ENCODE data around the gene SH2D3A.
A peak's percentile ranks its signal among the peaks of the same experiment; 100 is the strongest.
"Not testable (repeated sequence)": the region's sequence is repeated elsewhere in the genome, so short reads cannot be mapped to it uniquely, and the experiment has no call there.

The SH2D3A gene

DNA sequence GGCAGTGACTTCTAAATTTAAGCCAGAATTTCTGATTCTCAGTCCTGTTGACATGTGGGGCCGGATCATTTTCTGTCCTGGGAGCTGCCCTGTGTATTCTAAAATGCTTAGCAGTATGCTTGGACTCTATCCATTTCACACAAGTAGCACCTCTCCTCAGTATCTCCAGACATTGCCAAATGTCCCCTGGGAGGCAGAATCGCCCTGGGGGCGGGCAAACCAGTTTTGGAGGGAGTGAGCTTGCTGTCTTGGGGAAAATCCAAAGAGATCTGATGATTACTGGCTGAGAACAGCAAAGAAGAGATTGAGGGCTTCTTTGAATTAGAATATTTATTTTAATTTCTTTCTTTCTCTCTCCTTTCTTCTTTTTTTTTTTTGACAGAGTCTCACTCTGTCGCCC lies 21.7 kb upstream of the SH2D3A start:
- DNase-seq = no peak

DNA sequence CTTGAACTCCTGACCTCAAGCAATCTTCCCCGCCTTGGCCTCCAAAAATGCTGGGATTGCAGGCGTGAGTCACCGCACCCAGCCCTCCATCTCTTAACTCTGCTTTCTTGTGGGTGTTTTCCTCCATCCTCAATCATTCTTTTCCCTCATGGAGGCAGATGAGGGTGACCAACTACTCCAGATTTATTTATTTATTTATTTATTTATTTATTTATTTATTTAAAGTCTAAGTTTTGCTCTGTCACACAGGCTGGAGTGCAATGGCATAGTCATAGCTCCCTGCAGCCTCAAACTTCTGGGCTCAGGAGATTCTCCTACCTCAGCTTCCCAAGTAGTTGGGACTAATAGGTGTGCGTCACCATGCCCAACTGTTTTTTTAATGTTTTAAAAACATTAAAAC lies 20.2 kb upstream of the SH2D3A start:
- no peak for DNase-seq

DNA sequence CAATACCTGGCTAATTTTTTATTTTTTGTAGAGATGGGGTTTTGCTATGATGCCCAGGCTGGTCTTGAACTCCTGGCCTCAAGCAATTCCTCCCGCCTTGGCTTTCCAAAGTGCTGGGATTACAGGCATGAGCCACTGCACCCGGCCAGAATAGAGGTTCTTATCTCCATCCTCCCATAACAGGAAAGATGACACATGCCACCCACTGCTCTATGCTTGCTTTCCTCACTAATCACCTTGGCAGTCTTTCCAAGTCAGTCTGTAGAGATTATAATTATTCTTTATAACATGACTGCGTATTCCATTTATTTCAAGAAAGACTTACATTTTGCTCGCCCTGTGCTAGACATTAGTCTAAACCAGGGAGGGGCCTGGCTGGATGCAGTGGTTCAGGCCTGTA lies 12.0 kb upstream of the SH2D3A start:
- DNase-seq = no peak

DNA sequence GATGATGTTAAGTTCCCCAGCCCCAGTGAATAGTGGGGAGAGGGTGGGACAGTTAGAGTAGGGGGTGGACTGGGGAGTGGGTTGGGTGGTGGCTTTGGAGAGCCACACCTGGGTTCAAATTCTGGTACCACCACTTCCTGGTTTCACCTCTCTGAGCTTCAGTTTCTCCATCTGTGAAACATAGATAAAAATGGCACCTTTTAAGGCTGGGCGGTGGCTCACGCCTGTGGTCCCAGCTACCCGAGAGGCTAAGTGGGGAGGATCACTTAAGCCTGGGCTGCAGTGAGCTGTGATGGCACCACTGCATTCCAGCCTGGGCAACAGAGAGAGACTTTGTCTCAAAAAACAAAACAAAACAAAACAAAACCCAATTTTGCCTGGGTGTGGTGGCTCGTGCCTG lies 11.2 kb upstream of the SH2D3A start:
- DNase-seq = no peak

DNA sequence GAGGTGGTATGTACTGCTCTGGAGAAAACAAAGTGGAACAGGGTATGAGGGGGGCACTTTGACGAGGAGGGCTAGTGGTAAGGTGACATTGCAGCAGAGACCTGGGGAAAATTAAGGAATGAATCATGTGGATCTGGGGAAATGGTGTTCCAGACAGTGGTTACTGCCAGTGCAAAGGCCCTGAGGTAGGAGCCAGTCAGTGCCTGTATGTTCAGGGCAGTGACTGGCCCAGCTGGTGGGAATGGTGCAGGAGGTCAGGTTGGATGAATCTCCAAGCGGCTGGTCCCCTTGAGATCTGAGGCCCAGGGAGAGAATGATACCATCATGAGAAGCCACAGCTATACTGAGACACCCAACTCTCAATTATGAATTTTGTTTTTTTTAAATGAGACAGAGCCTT lies 10.2 kb upstream of the SH2D3A start:
- DNase-seq = no peak

DNA sequence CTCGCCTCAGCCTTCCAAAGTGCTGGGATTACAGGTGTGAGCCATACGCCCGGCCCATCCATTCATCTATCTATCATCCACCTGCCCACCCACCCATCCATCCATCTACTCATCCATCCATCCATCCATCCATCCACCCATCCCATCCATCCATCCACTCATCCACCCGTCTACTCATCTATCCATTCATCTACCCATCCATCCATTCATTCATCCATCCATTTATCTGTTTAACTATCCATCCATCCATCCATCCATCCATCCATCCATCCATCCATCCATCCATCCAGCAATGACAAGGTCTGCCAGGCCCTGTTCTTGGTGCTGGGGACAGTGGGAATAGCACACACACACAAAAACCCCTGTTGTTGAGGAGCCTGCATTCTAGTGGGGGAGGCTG lies 9.8 kb upstream of the SH2D3A start:
- no peak for DNase-seq

DNA sequence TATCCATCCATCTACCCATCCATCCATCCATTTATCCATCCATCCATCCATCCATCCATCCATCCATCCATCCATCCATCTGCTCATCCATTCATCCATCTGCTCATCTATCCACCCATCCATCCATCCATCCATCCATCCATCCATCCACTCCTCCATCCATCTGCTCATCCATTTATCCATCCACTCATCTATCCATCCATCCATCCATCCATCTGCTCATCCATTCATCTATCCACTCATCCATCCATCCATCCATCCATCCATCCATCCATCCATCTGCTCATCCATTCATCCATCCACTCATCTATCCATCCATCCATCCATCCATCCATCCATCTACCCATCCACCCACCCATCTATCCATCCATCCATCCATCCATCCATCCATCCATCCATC lies 8.8 kb upstream of the SH2D3A start:
- DNase-seq = not testable (repeated sequence)

DNA sequence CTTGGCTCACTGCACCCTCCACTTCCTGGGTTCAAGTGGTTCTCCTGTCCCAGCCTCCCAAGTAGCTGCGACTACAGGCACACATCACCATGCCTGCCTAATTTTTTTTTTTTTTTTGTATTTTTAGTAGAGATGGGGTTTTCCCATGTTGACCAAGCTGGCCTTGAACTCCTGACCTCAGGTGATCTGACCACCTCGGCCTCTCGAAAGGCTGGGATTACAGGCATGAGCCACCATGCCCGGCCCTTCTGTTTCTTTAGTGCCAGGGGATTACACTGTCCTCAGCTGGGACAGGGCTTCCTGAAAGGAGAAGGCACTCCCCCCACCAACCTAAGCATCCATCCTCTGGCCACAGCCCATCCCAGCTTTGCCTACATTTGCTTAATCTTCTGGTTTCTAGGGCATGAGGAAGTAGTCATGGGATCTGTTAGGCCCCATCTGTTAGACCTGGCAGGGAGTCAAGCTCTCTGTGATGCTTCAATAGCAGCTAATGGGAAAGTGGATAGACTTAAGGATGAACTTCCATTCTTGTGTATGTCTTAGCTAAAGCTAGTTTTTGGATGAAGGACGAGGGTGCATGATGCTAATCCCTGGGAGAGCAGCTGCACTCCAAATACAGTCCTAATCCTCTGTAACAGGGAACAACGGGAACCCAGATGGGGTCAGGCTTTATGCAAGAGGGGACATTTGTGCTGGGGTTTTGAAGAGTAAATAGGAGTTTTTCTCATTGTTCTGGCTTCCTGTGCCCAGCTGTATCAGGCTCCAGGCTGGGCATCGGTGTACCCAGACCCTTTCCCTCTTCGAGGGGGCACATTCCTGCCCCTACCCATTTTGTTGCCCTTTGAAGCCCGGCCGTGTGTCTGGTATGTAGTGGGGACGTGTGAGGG lies 7.8 kb upstream of the SH2D3A start:
- peak; percentile 21 for DNase-seq

DNA sequence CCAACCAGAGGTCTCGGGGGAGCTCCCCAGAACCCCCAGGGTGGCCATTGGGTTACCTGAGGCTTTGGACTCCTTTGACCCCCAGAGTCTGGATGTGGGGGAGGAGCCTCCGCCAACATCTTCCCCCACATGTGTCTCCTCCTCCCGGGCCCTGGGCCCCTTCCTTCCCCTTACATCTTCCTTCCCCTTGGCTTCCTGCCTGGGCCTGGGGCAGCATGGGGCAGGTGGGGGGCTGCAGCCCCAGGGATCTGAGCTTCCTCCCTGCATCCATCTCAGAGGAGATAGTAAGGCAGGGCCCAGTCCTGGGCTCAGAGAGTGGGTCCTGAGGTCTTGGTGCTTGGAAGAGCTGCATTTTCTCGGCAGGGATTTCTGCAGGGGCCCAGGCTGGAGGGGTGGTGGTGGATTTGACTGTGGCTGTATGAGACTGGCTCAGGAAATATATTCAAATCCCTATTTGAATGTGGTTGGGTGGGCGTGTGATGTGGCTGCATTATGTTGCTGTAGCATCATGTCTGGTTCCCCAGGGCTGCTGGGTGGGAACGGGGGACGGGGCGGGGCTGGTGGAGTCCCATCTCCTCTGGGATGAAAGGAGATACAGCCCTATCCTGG lies 6.2 kb upstream of the SH2D3A start:
- peak; percentile 40 for DNase-seq

DNA sequence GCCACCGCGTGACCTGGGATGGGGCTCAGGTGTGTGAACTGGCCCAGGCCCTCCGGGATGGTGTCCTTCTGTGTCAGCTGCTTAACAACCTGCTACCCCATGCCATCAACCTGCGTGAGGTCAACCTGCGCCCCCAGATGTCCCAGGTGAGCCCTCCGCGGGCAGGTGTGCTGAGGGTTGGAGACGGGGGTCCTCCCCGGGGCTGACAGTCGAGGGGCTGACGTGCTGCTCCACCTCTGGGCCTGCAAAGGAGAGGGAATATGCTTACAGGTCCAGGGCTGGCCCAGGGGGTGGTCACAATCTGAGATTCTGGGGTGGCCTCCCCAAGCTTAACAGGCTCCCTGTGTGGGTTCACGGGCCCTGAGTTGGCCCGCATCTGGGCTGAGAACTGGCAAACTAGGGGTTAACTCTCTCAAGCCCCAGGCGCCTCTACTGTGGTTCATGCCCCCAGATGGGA lies 5.7 kb upstream of the SH2D3A start:
- no peak for DNase-seq

DNA sequence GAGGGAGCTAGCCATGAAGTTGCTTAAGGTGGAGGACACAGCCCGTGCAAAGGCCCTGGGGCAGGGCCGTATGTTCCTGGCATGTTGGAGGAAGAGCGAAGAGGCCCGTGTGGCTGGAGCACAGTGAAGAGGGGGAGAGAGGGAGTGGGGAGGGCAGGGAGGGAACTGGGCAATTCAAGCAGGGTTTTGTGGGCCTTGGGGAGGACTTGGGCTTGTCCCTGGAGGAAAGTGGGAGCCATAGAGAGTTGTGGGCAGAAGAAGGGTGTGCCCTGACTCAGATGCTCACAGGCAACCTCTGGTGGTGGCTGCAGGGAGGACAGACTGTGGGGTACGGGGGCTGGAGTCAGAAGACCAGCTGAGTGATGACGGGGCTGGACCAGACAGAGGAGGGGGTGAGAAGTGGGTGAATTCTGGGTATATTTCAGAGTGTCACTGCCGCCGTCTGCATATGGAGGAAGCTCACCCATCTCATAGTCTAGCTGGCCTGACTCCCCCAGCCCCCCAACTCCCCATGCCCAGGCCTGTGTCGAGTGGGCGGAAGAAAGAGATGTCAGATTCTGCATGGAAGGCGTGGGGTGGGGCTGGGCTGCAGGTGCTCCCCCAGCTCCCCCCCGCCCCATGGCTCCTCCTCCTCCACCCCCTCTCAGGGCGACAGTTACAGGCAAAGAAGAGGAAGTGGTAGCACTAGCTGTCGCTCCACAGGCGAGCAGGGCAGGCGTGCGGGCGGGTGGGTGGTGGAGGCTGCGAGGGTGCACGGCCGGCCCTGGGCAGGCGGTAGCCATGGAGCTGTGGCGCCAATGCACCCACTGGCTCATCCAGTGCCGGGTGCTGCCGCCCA lies 5.0 kb upstream of the SH2D3A start, which contains the start of gene VAV1:
Gene VAV1 (plus strand): TSS at position 681 of the 838 bp plus-strand sequence. CDS start 100 bp downstream, at position 781.
- peak; percentile 62 for DNase-seq

DNA sequence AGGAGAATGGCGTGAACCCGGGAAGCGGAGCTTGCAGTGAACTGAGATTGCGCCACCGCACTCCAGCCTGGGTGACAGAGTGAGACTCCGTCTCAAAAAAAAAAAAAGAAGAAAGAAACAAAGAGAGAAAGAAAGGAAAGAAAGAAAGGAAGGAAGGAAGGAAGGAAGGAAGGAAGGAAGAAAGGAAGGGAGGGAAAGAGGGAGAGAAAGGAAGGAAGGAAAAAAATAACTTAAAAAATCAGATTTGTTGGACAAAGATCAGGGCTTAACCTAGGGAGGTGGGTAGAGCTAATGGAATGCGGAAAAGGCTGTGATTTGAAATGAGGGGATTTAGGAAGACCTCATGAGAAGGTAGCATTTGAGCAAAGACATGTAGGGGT lies 4.4 kb upstream of the SH2D3A start:
- not testable (repeated sequence) for DNase-seq

DNA sequence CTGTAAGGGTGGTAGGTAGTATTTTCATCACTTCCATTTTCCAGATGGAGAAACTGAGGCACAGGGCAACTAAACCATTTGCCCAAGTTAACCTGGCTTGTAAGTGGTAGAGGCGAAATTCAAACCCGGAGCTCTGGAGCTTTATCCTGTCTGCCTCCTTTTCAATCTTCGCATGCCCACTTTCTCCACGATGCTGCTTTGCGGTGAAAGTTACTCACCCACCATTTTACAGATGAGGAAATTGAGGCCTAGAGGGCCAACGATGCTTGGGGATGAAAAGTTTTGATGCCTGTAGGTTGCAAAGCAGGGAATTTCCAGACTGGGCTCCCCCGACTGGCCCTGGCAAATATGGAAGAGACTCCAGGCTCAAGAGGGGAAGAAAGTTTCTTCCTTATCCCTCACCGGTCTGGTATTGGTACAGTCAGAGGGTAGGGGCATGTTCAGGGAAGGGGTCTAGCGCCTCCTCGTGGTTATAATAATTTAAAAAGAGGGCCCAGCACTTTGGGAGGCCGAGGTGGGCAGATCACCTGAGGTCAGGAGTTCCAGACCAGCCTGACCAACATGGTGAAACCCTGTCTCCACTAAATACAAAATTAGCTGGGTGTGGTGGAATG lies 1.9 kb upstream of the SH2D3A start:
- no peak for DNase-seq

DNA sequence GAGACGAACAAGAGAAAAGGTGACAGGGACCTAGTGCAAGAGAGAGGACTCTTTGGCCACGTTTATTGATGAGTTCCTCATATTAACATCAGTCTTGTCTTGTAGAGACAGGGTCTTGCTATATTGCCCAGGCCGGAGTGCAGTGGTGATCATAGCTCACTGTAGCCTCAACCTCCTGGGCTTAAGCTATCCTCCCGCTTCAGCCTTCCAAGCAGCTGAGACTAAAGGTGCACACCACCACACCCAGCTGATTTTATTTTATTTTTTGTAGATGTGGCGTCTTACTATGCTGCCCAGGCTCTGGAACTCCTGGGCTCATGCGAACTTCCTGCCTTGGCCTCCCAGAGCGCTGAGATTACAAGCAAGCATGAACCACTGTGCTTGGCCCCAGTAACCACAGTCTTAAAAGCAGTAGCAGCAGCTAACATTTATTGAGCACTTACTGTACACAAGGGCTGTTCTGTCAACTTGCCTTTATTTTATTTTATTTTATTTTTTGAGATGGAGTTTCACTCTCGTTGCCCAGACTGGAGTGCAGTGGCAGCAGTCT lies 1.1 kb upstream of the SH2D3A start:
- DNase-seq = no peak

DNA sequence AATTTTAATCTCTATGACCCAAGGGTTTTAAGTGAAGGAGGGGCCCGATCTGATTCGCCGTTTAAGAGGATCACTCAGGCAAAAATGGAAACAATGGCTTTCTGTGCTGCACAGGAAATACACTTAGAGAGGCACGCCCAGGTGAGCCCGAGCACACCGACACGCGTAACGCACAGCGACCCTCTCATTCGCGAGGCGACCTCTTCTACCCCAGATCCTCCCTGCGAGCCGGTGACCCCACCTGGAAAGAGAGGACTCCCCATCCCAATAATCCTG lies 216 bp downstream of the SH2D3A start:
- DNase-seq = no peak

DNA sequence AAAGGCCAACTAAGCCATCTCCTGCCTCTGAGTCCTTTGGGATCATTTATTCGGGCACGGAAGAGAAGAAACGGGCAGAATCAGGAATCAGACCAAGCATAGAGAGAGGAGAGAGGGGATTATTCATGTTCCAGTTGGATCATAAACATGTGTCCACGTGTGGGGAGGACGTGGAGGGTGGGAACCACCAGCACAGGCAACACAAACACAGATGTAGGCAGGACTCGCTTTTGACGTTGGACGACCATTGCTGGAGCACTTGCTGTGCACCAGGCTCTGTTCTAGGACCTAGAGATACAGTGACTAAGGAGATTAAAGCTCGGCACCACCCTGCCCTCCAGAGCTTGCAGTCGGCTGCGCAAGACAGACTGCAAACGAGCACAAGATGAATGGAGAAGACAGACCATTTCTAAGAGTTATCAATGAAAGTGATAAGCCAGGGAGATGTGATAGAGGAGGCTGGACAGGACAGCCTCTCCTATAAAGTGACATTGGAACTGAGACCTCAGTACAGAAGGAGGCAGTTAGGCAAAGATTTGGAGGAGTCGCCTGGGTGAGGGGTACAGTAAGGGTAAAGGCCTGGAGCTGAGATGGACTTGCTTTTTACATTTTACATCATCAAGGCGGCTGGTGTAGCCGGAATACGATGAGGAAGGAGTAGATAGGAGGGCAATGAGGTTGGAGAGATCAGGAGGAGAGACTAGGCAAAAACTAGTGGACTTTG lies 716 bp downstream of the SH2D3A start:
- no peak for DNase-seq

DNA sequence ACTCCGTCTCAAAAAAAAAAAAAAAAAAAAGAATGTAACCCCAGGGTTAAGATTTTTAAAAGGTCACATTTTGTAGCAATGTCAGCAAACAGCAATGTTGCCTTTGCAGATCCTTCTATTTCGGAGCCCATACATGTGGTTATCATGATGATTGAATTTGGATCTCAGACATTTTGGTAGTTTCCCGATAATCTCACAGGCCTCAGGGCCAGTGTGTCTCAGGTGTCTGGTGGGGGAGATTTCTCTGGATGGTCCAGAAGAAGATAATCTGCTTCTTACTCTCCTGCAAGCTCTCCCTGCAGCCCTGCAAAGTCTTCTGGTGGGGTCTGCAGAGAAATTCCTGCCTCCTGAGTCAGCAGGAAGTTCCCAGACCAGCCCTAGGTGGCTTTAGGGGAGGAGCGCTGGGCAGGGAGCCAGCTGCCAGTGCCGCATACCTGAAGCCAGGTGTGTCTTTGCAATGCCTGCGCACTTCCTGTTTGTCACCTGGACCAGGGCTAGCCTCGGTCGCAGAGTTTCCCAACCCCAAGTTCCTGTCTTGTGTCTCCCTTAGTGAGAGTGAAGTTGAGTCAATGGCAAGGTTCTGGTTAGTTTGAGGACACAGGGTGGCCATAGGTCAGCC lies 1.4 kb downstream of the SH2D3A start:
- no peak for DNase-seq

DNA sequence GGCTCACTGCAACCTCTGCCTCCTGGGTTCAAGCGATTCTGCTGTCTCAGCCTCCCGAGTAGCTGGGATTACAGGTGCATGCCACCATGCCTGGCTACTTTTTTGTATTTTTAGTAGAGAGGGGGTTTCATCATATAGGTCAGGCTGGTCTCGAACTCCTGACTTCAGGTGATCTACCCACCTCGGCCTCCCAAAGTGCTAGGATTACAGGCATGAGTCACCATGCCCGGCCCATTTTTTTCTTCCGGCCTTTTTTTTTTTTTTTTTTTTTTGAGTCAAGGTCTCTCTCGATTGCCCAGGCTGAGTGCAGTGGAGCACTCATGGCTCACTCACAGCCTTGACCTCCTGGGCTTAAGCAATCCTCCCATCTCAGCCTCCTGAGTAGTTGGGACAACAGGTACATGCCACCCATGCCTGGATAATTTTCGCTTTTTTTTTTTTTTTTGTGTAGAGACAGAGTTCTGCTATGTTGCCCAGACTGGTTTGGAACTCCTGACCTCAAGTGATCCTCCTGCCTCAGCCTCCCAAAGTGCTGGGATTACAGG lies 4.9 kb downstream of the SH2D3A start:
- DNase-seq = not testable (repeated sequence)

DNA sequence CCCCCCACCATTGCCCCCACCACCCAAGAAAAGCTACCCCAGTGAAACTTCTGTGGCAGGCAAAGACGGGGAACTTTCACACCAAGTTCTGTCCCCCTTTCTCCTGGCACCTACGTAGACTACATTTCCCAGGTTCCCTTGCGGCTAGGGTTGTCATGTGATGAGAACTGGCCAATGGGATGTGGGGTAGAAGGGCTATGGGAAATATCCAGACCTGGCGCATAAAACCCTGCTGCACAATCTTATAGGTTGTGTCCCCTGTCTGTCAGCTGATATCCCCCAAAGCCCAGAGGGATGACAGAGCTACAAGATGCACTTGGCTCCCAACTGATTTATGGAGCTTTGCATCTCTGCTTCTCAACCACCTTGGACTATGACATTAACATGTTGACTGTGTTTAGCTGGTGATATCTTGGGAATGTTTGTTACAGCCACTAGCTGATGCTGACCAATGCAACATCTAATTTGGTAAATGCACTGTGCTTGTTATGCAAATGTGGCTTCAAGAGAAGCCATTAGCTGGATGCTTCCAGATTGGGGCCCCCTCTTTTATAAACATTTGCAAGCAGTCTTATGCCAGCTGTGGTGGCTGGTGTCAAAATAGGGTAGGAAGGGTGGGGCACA lies 6.1 kb downstream of the SH2D3A start:
- DNase-seq = no peak

DNA sequence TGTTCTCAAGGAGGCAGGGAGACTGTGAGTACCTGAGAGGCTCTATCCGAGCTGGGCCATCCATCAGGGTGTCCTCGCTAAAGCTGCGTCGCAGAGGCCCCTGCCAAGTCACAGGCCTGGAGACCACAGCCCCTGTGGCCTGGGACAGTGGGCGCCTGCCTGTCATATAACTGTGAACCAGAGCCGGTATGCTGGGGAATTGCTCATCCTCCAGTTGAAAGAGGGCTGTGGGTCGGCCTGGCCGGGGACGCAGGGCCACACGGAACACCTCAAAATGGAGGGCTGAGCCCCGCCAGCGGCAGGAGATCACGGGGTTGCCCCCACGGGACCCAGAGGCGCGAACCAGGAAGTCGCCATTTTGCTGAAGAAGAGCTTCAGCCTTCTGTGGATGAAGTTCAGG lies 6.6 kb downstream of the SH2D3A start:
- DNase-seq = no peak

Measured in femur (tissue), 1 donor.